Spinal cord (tissue), 10 donors: ENCODE results near the gene DNAAF1. TPM values are rescaled to one million over a fixed set of nuclear protein-coding genes. Genes with fewer than 3 reads are reported as not detected.
A peak's percentile ranks its signal among the peaks of the same experiment; 100 is the strongest.

Experiments used
- DNase-seq, 6 donors: peaks; one replicate each; pipeline versions ENCODE4 v3.0.0 to v3.0.0-alpha.2; 2013 to 2015; ENCODE audit warnings: low spot score in 6 of 6, low read depth in 4 of 6
- H3K27ac ChIP-seq: one replicate; pipeline ENCODE4 v1.5.1; 2013; ENCODE audit warnings: low read depth, low read length, control low read depth
- H3K27me3 ChIP-seq: one replicate; pipeline ENCODE4 v1.6.1; 2013; ENCODE audit warnings: low read length; ENCODE audit not compliant: control insufficient read depth, insufficient read depth
- H3K36me3 ChIP-seq: one replicate; pipeline ENCODE4 v1.6.1; 2013; ENCODE audit warnings: low read length; ENCODE audit not compliant: control insufficient read depth, insufficient read depth
- H3K4me1 ChIP-seq: one replicate; pipeline ENCODE4 v1.6.1; 2013; ENCODE audit warnings: low read length; ENCODE audit not compliant: control insufficient read depth, insufficient read depth
- H3K4me3 ChIP-seq: one replicate; pipeline ENCODE4 v1.5.1; 2013; ENCODE audit warnings: low read depth, low read length, control low read depth
- H3K9me3 ChIP-seq: one replicate; pipeline ENCODE4 v1.6.1; 2013; ENCODE audit warnings: low read length; ENCODE audit not compliant: control insufficient read depth, insufficient read depth
- WGBS: methylation state at CpG from one replicate; pipeline ENCODE4 v1.1.5; 2013; ENCODE audit warnings: missing lambda C conversion rate; ENCODE audit not compliant: insufficient coverage; 5-methylcytosine and 5-hydroxymethylcytosine counted together
- long read RNA-seq, 4 donors: transcript quantifications; one replicate each; lab custom pipeline, GENCODE V29; 2026
- polyA plus RNA-seq, 2 donors: library from polyadenylated mRNA; unstranded; fragments of 120-200 nt; gene quantifications; one replicate each; pipeline ENCODE4 v1.2.1, GENCODE V29; 2013; ENCODE audit not compliant: insufficient read length in 2 of 2
- total RNA-seq, 2 donors: library from RNA; depleted of rRNA in 1 of 2; stranded (reverse); fragments of 120-200 nt in 1 of 2; fragments of >200 nt in 1 of 2; gene quantifications; one replicate each; pipeline versions ENCODE4 v1.2.3 to v1.2.4, GENCODE V29; 2013 to 2014
- donor health status: healthy.

The DNAAF1 gene
- total RNA-seq: 10 to 100 TPM in 1 of 2 donors, 1 to 10 TPM in 1; 2.7 to 20.1 TPM
- polyA plus RNA-seq: 10 to 100 TPM; 20.9 to 21.2 TPM
- long read RNA-seq, donor 1, transcript DNAAF1-210 (1 exons, 2,689 nt): major isoform, 58 of 59 reads
- long read RNA-seq, donor 1, partial matches to known transcripts: 0 of 59 reads
- long read RNA-seq, donor 1, other reads (novel, unspliced or antisense): 0 of 59 reads
- long read RNA-seq, donor 2, transcript DNAAF1-210 (1 exons, 2,689 nt): major isoform, 12 of 14 reads
- long read RNA-seq, donor 2, partial matches to known transcripts: 0 of 14 reads
- long read RNA-seq, donor 2, other reads (novel, unspliced or antisense): 0 of 14 reads
- long read RNA-seq, donor 3, transcript DNAAF1-210 (1 exons, 2,689 nt): major isoform, 11 of 11 reads
- long read RNA-seq, donor 3, partial matches to known transcripts: 0 of 11 reads
- long read RNA-seq, donor 3, other reads (novel, unspliced or antisense): 0 of 11 reads
- long read RNA-seq, donor 4, transcript DNAAF1-210 (1 exons, 2,689 nt): major isoform, 76 of 98 reads
- long read RNA-seq, donor 4, partial matches to known transcripts: 20 of 98 reads
- long read RNA-seq, donor 4, other reads (novel, unspliced or antisense): 0 of 98 reads

GRCh38 chr16:84144859-84145639 is at the start of gene DNAAF1, which contains the start of gene HSDL1:
DNAAF1 (plus strand) TSS chr16:84145308; CDS start chr16:84145441, 133 bp downstream.
HSDL1 (minus strand) TSS chr16:84145177; CDS start chr16:84131321, 13,856 bp downstream.
- Histone ChIP-seq H3K36me3 (peaks cover 2% of the 10 kb centered on the region), H3K27ac (peak within 1 kb of the TSS; percentile 61), H3K4me3 (peak within 1 kb of the TSS; percentile 84), H3K27me3 (no peaks in the 10 kb centered on the region), H3K9me3 (no peaks in the 10 kb centered on the region), H3K4me1 (peaks cover 18% of the 10 kb centered on the region)
- DNase-seq: peak; percentile 81 to 98 (median 92)
- 0% methylated on average over 78 of the region's 89 CpGs for WGBS

GRCh38 chr16:84095466-84095865 is 49.6 kb upstream of the DNAAF1 start:
- H3K36me3 ChIP-seq: peaks cover 47% of the 10 kb centered on the region

DNA sequence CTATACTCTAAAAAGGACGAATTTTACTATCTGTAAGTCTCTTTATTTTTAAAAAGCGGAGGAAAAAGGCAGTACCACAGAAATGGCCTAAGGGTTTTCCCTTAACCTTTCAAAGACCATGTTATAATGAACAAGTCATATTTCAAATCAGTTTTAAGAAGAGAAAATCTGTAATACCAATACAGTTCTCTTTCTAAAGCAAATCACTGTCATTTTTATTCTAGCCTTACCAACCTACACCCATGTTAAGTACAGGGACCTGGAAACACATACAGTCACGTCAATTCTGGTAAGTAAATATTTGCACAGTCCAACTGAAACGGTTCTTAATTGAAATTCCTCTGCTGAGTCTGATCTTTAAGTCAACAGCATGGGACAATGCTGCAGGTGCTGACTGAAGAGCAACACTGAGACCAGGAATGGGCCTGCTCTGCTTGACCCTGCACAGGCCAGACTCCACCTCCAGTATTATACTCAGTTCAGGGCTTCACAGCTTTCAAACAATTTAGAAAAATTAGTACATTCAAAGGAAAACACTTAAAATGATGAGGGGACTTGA is 48.6 kb upstream of the DNAAF1 start:
- WGBS: 40% methylated on average over 2 of the region's 4 CpGs
- H3K27me3 ChIP-seq: no peaks in the 10 kb centered on the region
- peaks cover 46% of the 10 kb centered on the region for H3K36me3 ChIP-seq
- no peak overlapping the region for H3K4me3 ChIP-seq
- no peaks in the 10 kb centered on the region for H3K4me1 ChIP-seq
- DNase-seq: no peak
- H3K27ac ChIP-seq: no peak overlapping the region
- H3K9me3 ChIP-seq: no peaks in the 10 kb centered on the region

More at GRCh38 chr16:84095466-84095865, 49.6 kb upstream of the DNAAF1 start:
- no peak overlapping the region for H3K27ac ChIP-seq
- 91% methylated on average over 11 of the region's 14 CpGs for WGBS
- no peaks in the 10 kb centered on the region for H3K27me3 ChIP-seq
- no peaks in the 10 kb centered on the region for H3K4me1 ChIP-seq
- no peak for DNase-seq
- no peaks in the 10 kb centered on the region for H3K9me3 ChIP-seq
- H3K4me3 ChIP-seq: no peak overlapping the region

GRCh38 chr16:84098939-84099338 is 46.2 kb upstream of the DNAAF1 start:
- WGBS: 80% methylated on average over 1 of the region's 7 CpGs
- Histone ChIP-seq H3K36me3 (peaks cover 31% of the 10 kb centered on the region), H3K4me1 (no peaks in the 10 kb centered on the region), H3K4me3 (no peak overlapping the region), H3K27ac (no peak overlapping the region), H3K27me3 (no peaks in the 10 kb centered on the region), H3K9me3 (no peaks in the 10 kb centered on the region)
- no peak for DNase-seq

- no peak overlapping the region for H3K27ac ChIP-seq
- no peaks in the 10 kb centered on the region for H3K9me3 ChIP-seq
- no peak overlapping the region for H3K4me3 ChIP-seq
- H3K36me3 ChIP-seq: peaks cover 26% of the 10 kb centered on the region
- no peak for DNase-seq
- H3K27me3 ChIP-seq: no peaks in the 10 kb centered on the region
- H3K4me1 ChIP-seq: peaks cover 2% of the 10 kb centered on the region
- WGBS: 86% methylated on average over 2 of the region's 5 CpGs
Observed at GRCh38 chr16:84103678-84104077, 41.4 kb upstream of the DNAAF1 start.

- Histone ChIP-seq H3K27me3 (no peaks in the 10 kb centered on the region), H3K4me1 (peaks cover 2% of the 10 kb centered on the region), H3K36me3 (peaks cover 24% of the 10 kb centered on the region), H3K4me3 (no peak overlapping the region), H3K9me3 (no peaks in the 10 kb centered on the region), H3K27ac (no peak overlapping the region)
- WGBS: 63% methylated on average over 3 of the region's 3 CpGs
- DNase-seq: no peak
Observed at GRCh38 chr16:84104231-84104630, 40.9 kb upstream of the DNAAF1 start.

DNA sequence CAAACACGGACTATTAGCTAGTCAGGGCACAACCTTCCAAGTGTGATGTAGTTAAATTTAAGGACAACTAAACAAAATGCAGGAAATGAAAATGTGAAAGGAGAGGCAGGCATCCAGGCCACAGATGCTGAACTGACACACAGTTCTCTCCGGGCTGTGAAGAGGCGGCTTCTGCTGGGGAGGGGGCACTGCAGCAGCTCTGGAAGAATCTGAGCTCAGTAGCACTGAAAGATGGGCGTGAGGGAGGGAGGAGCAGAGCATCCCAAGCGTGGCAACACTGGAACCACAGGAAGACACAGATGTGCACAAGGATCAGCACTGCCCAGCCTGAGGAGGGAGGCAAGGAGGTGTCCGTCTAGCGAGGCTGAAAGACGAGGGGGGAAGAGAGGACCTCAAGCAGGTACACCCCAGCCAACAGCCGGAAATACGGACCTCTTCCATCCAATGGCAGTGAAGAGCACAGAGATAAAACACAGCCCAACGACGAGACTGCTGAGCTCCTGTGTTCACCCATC is 39.8 kb upstream of the DNAAF1 start:
- no peak overlapping the region for H3K27ac ChIP-seq
- 62% methylated on average over 6 of the region's 12 CpGs for WGBS
- peaks cover 16% of the 10 kb centered on the region for H3K36me3 ChIP-seq
- H3K27me3 ChIP-seq: no peaks in the 10 kb centered on the region
- no peak overlapping the region for H3K4me3 ChIP-seq
- peaks cover 2% of the 10 kb centered on the region for H3K4me1 ChIP-seq
- no peak for DNase-seq
- H3K9me3 ChIP-seq: no peaks in the 10 kb centered on the region

- peaks cover 10% of the 10 kb centered on the region for H3K36me3 ChIP-seq
- no peak for DNase-seq
- 92% methylated on average over 8 of the region's 13 CpGs for WGBS
- H3K4me1 ChIP-seq: peaks cover 2% of the 10 kb centered on the region
- H3K4me3 ChIP-seq: no peak overlapping the region
- H3K27ac ChIP-seq: no peak overlapping the region
- no peaks in the 10 kb centered on the region for H3K27me3 ChIP-seq
- no peaks in the 10 kb centered on the region for H3K9me3 ChIP-seq
Observed at GRCh38 chr16:84105948-84106740, 39.0 kb upstream of the DNAAF1 start.
